HEK293 (cell line): ENCODE results near the gene MACROD1.

Experiments
- CTCF ChIP-seq: fragments of 450-650 bp; formaldehyde crosslinking; IDR thresholded peaks from 2 replicates; pipeline ENCODE4 v1.5.1; 2016; ENCODE audit warnings: missing biosample characterization, missing genetic modification characterization
- GLIS1 ChIP-seq: fragments of 450-650 bp; formaldehyde crosslinking; IDR thresholded peaks from 2 replicates; pipeline ENCODE4 v1.5.1; 2016; ENCODE audit warnings: missing biosample characterization, missing genetic modification characterization
- YY1 ChIP-seq: fragments of 450-650 bp; formaldehyde crosslinking; IDR thresholded peaks from 2 replicates; pipeline ENCODE4 v1.5.1; 2018; ENCODE audit warnings: missing biosample characterization, missing genetic modification characterization
- ZBTB1 ChIP-seq: fragments of 450-650 bp; formaldehyde crosslinking; IDR thresholded peaks from 2 replicates; pipeline ENCODE4 v1.5.1; 2016; ENCODE audit warnings: missing biosample characterization, missing genetic modification characterization
- ZNF221 ChIP-seq: fragments of 450-650 bp; formaldehyde crosslinking; IDR thresholded peaks from 2 replicates; pipeline ENCODE4 v1.5.1; 2017; ENCODE audit warnings: missing biosample characterization, missing genetic modification characterization, borderline replicate concordance
- TF ChIP-seq, protein P1 (sequence below): fragments of 450-650 bp; formaldehyde crosslinking; IDR thresholded peaks from 2 replicates; pipeline ENCODE4 v1.5.1; 2016; ENCODE audit warnings: missing biosample characterization, missing genetic modification characterization
- TF ChIP-seq, protein P2 (sequence below): fragments of 450-650 bp; formaldehyde crosslinking; IDR thresholded peaks from 2 replicates; pipeline ENCODE4 v1.5.1; 2016; ENCODE audit warnings: missing biosample characterization, missing genetic modification characterization

GRCh38 chr11:64186492-64187165 lies 20.7 kb upstream of the MACROD1 start:
- TF ChIP-seq ZBTB1 (tag by site-specific recombination) (no peak), ZNF221 (no peak), CTCF (tag by site-specific recombination) (no peak), YY1 (no peak), GLIS1 (tag by site-specific recombination) (no peak)
- TF ChIP-seq, protein P1, sequence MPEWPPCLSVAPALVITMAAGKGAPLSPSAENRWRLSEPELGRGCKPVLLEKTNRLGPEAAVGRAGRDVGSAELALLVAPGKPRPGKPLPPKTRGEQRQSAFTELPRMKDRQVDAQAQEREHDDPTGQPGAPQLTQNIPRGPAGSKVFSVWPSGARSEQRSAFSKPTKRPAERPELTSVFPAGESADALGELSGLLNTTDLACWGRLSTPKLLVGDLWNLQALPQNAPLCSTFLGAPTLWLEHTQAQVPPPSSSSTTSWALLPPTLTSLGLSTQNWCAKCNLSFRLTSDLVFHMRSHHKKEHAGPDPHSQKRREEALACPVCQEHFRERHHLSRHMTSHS (tag by site-specific recombination): no peak
- TF ChIP-seq, protein P2, sequence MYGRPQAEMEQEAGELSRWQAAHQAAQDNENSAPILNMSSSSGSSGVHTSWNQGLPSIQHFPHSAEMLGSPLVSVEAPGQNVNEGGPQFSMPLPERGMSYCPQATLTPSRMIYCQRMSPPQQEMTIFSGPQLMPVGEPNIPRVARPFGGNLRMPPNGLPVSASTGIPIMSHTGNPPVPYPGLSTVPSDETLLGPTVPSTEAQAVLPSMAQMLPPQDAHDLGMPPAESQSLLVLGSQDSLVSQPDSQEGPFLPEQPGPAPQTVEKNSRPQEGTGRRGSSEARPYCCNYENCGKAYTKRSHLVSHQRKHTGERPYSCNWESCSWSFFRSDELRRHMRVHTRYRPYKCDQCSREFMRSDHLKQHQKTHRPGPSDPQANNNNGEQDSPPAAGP (tag by site-specific recombination): no peak
